ENCODE results near the gene CLDN7.
"Not testable (repeated sequence)": the region's sequence is repeated elsewhere in the genome, so short reads cannot be mapped to it uniquely, and the experiment has no call there.

Gene CLDN7

GRCh38 chr17:7252176-7253043, 9.9 kb downstream of the CLDN7 start, which contains the start of gene ELP5:
Gene ELP5, plus strand, starts transcription at chr17:7252215. Its CDS starts 336 bp downstream, at chr17:7252551.
- Histone ChIP-seq H3K36me3 (ENCODE audit: insufficient read depth, low read length) (peaks cover 30% of the 10 kb centered on the region), H3K4me1 (ENCODE audit: insufficient read depth, low read length) (peaks cover 13% of the 10 kb centered on the region; the same call in 1 of the 2 replicates), H3K4me3 (ENCODE audit: low read length) (peak within 1 kb of the TSS; percentile 89), H3K27ac (ENCODE audit: low read depth, low read length) (peak within 1 kb of the TSS; percentile 98), H3K27me3 (ENCODE audit: insufficient read depth, low read length) (no peaks in the 10 kb centered on the region), H3K9me3 (ENCODE audit: insufficient read depth, low read depth, low read length) (no peaks in the 10 kb centered on the region), H3K9ac (ENCODE audit: low read depth, low read length) (peak within 1 kb of the TSS; percentile 91)
- WGBS = 2% methylated on average over 54 of the region's 55 CpGs

GRCh38 chr17:7251661-7252175, 10.6 kb downstream of the CLDN7 start, which contains the start of gene CTDNEP1:
Gene CTDNEP1, minus strand, starts transcription at chr17:7251734. Its CDS starts 438 bp downstream, at chr17:7251296.
- peak within 1 kb of the TSS; percentile 89 for H3K4me3 ChIP-seq (ENCODE audit: low read length)
- H3K9ac ChIP-seq (ENCODE audit: low read depth, low read length) = peak within 1 kb of the TSS; percentile 91
- no peaks in the 10 kb centered on the region for H3K27me3 ChIP-seq (ENCODE audit: insufficient read depth, low read length)
- under 1% methylated on average over 41 of the region's 41 CpGs for WGBS
- peaks cover 13% of the 10 kb centered on the region; the same call in 1 of the 2 replicates for H3K4me1 ChIP-seq (ENCODE audit: insufficient read depth, low read length)
- peak within 1 kb of the TSS; percentile 98 for H3K27ac ChIP-seq (ENCODE audit: low read depth, low read length)
- peaks cover 28% of the 10 kb centered on the region for H3K36me3 ChIP-seq (ENCODE audit: insufficient read depth, low read length)
- H3K9me3 ChIP-seq (ENCODE audit: insufficient read depth, low read depth, low read length) = no peaks in the 10 kb centered on the region

GRCh38 chr17:7250695-7251627, 11.3 kb downstream of the CLDN7 start:
- H3K9ac ChIP-seq (ENCODE audit: low read depth, low read length) = peak overlapping the region; percentile 82
- peaks cover 13% of the 10 kb centered on the region; the same call in 1 of the 2 replicates for H3K4me1 ChIP-seq (ENCODE audit: insufficient read depth, low read length)
- WGBS = 1% methylated on average over 55 of the region's 55 CpGs
- no peaks in the 10 kb centered on the region for H3K9me3 ChIP-seq (ENCODE audit: insufficient read depth, low read depth, low read length)
- H3K27me3 ChIP-seq (ENCODE audit: insufficient read depth, low read length) = no peaks in the 10 kb centered on the region
- peak overlapping the region; percentile 89 for H3K4me3 ChIP-seq (ENCODE audit: low read length)
- peak overlapping the region; percentile 98 for H3K27ac ChIP-seq (ENCODE audit: low read depth, low read length)
- peaks cover 29% of the 10 kb centered on the region for H3K36me3 ChIP-seq (ENCODE audit: insufficient read depth, low read length)

GRCh38 chr17:7249830-7250229, 12.4 kb downstream of the CLDN7 start:
- WGBS = 92% methylated on average over 7 of the region's 7 CpGs
- Histone ChIP-seq H3K9me3 (ENCODE audit: insufficient read depth, low read depth, low read length) (no peaks in the 10 kb centered on the region), H3K27me3 (ENCODE audit: insufficient read depth, low read length) (no peaks in the 10 kb centered on the region), H3K27ac (ENCODE audit: low read depth, low read length) (no peak overlapping the region), H3K36me3 (ENCODE audit: insufficient read depth, low read length) (peaks cover 28% of the 10 kb centered on the region), H3K4me3 (ENCODE audit: low read length) (peak overlapping the region; percentile 89), H3K4me1 (ENCODE audit: insufficient read depth, low read length) (peaks cover 13% of the 10 kb centered on the region; the same call in 1 of the 2 replicates), H3K9ac (ENCODE audit: low read depth, low read length) (peak overlapping the region; percentile 82; the same call in 1 of the 2 replicates)

- peaks cover 28% of the 10 kb centered on the region for H3K36me3 ChIP-seq (ENCODE audit: insufficient read depth, low read length)
- no peak overlapping the region for H3K9ac ChIP-seq (ENCODE audit: low read depth, low read length)
- no peak overlapping the region for H3K27ac ChIP-seq (ENCODE audit: low read depth, low read length)
- 92% methylated on average over 6 of the region's 6 CpGs for WGBS
- H3K9me3 ChIP-seq (ENCODE audit: insufficient read depth, low read depth, low read length) = no peaks in the 10 kb centered on the region
- peaks cover 13% of the 10 kb centered on the region; the same call in 1 of the 2 replicates for H3K4me1 ChIP-seq (ENCODE audit: insufficient read depth, low read length)
- H3K4me3 ChIP-seq (ENCODE audit: low read length) = 0 out of 2 replicates have a peak overlapping the region, but pooled peaks have one; percentile 89
- H3K27me3 ChIP-seq (ENCODE audit: insufficient read depth, low read length) = no peaks in the 10 kb centered on the region
Observed at GRCh38 chr17:7249214-7249613, 13.1 kb downstream of the CLDN7 start.

- no peaks in the 10 kb centered on the region for H3K9me3 ChIP-seq (ENCODE audit: insufficient read depth, low read depth, low read length)
- H3K27ac ChIP-seq (ENCODE audit: low read depth, low read length) = no peak overlapping the region
- no peak overlapping the region for H3K9ac ChIP-seq (ENCODE audit: low read depth, low read length)
- H3K4me1 ChIP-seq (ENCODE audit: insufficient read depth, low read length) = peaks cover 13% of the 10 kb centered on the region; the same call in 1 of the 2 replicates
- H3K27me3 ChIP-seq (ENCODE audit: insufficient read depth, low read length) = no peaks in the 10 kb centered on the region
- peaks cover 28% of the 10 kb centered on the region for H3K36me3 ChIP-seq (ENCODE audit: insufficient read depth, low read length)
- 92% methylated on average over 4 of the region's 4 CpGs for WGBS
- H3K4me3 ChIP-seq (ENCODE audit: low read length) = no peak overlapping the region
Observed at GRCh38 chr17:7248796-7249195, 13.5 kb downstream of the CLDN7 start.

- 95% methylated on average over 5 of the region's 5 CpGs for whole genome bisulfite sequencing
- no peak overlapping the region for H3K27ac ChIP-seq (ENCODE audit: low read depth, low read length)
- H3K36me3 ChIP-seq (ENCODE audit: insufficient read depth, low read length) = peaks cover 28% of the 10 kb centered on the region
Observed at GRCh38 chr17:7246779-7247178, 15.5 kb downstream of the CLDN7 start.

GRCh38 chr17:7243838-7244237, 18.4 kb downstream of the CLDN7 start:
- Histone ChIP-seq H3K4me1 (ENCODE audit: insufficient read depth, low read length) (peaks cover 14% of the 10 kb centered on the region; the same call in 1 of the 2 replicates), H3K36me3 (ENCODE audit: insufficient read depth, low read length) (peaks cover 37% of the 10 kb centered on the region)
- H3K4me3 ChIP-seq (ENCODE audit: low read length); H3K9ac ChIP-seq (ENCODE audit: low read depth, low read length); H3K27me3 ChIP-seq (ENCODE audit: insufficient read depth, low read length); H3K27ac ChIP-seq (ENCODE audit: low read depth, low read length); H3K9me3 ChIP-seq (ENCODE audit: insufficient read depth, low read depth, low read length): not testable (repeated sequence)
- 96% methylated on average over 9 of the region's 10 CpGs for WGBS

More at GRCh38 chr17:7246779-7247178, 15.5 kb downstream of the CLDN7 start:
- Histone ChIP-seq H3K9me3 (ENCODE audit: insufficient read depth, low read depth, low read length) (no peaks in the 10 kb centered on the region), H3K27me3 (ENCODE audit: insufficient read depth, low read length) (no peaks in the 10 kb centered on the region), H3K4me1 (ENCODE audit: insufficient read depth, low read length) (peaks cover 7% of the 10 kb centered on the region; the same call in 1 of the 2 replicates), H3K9ac (ENCODE audit: low read depth, low read length) (no peak overlapping the region), H3K4me3 (ENCODE audit: low read length) (no peak overlapping the region)

- no peaks in the 10 kb centered on the region for H3K9me3 ChIP-seq (ENCODE audit: insufficient read depth, low read depth, low read length)
- peak overlapping the region; percentile 77 for H3K4me3 ChIP-seq (ENCODE audit: low read length)
- H3K4me1 ChIP-seq (ENCODE audit: insufficient read depth, low read length) = peaks cover 14% of the 10 kb centered on the region; the same call in 1 of the 2 replicates
- peak overlapping the region; percentile 88; the same call in 1 of the 2 replicates for H3K9ac ChIP-seq (ENCODE audit: low read depth, low read length)
- H3K27ac ChIP-seq (ENCODE audit: low read depth, low read length) = peak overlapping the region; percentile 95; the same call in 1 of the 2 replicates
- no peaks in the 10 kb centered on the region for H3K27me3 ChIP-seq (ENCODE audit: insufficient read depth, low read length)
- H3K36me3 ChIP-seq (ENCODE audit: insufficient read depth, low read length) = peaks cover 37% of the 10 kb centered on the region
- 54% methylated on average over 2 of the region's 2 CpGs for WGBS
Observed at GRCh38 chr17:7243453-7243729, 18.9 kb downstream of the CLDN7 start.

GRCh38 chr17:7242717-7243452, 19.4 kb downstream of the CLDN7 start:
- Histone ChIP-seq H3K36me3 (ENCODE audit: insufficient read depth, low read length) (peaks cover 37% of the 10 kb centered on the region), H3K4me1 (ENCODE audit: insufficient read depth, low read length) (peaks cover 14% of the 10 kb centered on the region; the same call in 1 of the 2 replicates), H3K9me3 (ENCODE audit: insufficient read depth, low read depth, low read length) (no peaks in the 10 kb centered on the region)

More at GRCh38 chr17:7242717-7243452, 19.4 kb downstream of the CLDN7 start:
- Histone ChIP-seq H3K9ac (ENCODE audit: low read depth, low read length) (peak overlapping the region; percentile 88), H3K27me3 (ENCODE audit: insufficient read depth, low read length) (no peaks in the 10 kb centered on the region), H3K27ac (ENCODE audit: low read depth, low read length) (peak overlapping the region; percentile 95), H3K4me3 (ENCODE audit: low read length) (peak overlapping the region; percentile 77)
- 2% methylated on average over 49 of the region's 49 CpGs for WGBS

Data from HUES64 (cell line).